CD14-positive monocyte (primary cell): ENCODE measurements around the gene SNAPC4. TPM values are rescaled to one million over a fixed set of nuclear protein-coding genes. Genes with fewer than 3 reads are reported as not detected.

Experiments
- DNase-seq, 3 donors: peaks; one replicate each; pipeline ENCODE4 v3.0.0-alpha.2; 2011 to 2022
- H2AFZ ChIP-seq: 2 replicates; pipeline ENCODE4 v1.6.0; 2012; ENCODE audit warnings: mild to moderate bottlenecking, low read depth, low read length, inconsistent platforms; ENCODE audit not compliant: insufficient read depth, poor library complexity, severe bottlenecking
- H3K27ac ChIP-seq, 2 donors: 1 replicate in 1 of 2; 2 replicates in 1 of 2; pipeline ENCODE4 v1.5.1; 2012 to 2013; ENCODE audit warnings: low read length in 2 of 2, control low read depth in 1 of 2, inconsistent platforms in 1 of 2, low read depth in 1 of 2, mild to moderate bottlenecking in 1 of 2
- H3K27me3 ChIP-seq, 2 donors: one replicate each; pipeline versions ENCODE4 v1.6.0 to v1.6.1; 2011 to 2013; ENCODE audit warnings: low read length in 2 of 2; ENCODE audit not compliant: control insufficient read depth in 2 of 2, insufficient read depth in 2 of 2
- H3K36me3 ChIP-seq, 2 donors: replicated peaks in 1 of 2; 1 replicate in 1 of 2; 2 replicates in 1 of 2; pipeline versions ENCODE4 v1.5.1 to v1.6.1; 2012 to 2013; ENCODE audit warnings: low read length in 2 of 2, control low read depth in 1 of 2, inconsistent platforms in 1 of 2, mild to moderate bottlenecking in 1 of 2; ENCODE audit not compliant: insufficient read depth in 2 of 2, control insufficient read depth in 1 of 2
- H3K4me1 ChIP-seq, 2 donors: 1 replicate in 1 of 2; 2 replicates in 1 of 2; pipeline versions ENCODE4 v1.5.1 to v1.6.1; 2012 to 2013; ENCODE audit warnings: low read length in 2 of 2, control low read depth in 1 of 2, inconsistent platforms in 1 of 2, mild to moderate bottlenecking in 1 of 2, moderate library complexity in 1 of 2; ENCODE audit not compliant: insufficient read depth in 2 of 2, control insufficient read depth in 1 of 2
- H3K4me2 ChIP-seq: replicated peaks from 2 replicates; pipeline ENCODE3; 2012; ENCODE audit warnings: low read length, moderate library complexity, mild to moderate bottlenecking; ENCODE audit not compliant: poor library complexity, severe bottlenecking; ENCODE audit errors: extremely low read depth
- H3K4me3 ChIP-seq, 3 experiments: fragments of 200-600 bp in 1 of 3; sonication (generic) in 1 of 3; replicated peaks in 1 of 3; 1 replicate in 2 of 3; 2 replicates in 1 of 3; pipeline ENCODE4 v1.5.1; 2011 to 2013; ENCODE audit warnings: low read length in 3 of 3, mild to moderate bottlenecking in 3 of 3, control low read depth in 2 of 3, low read depth in 2 of 3, inconsistent platforms in 1 of 3, moderate library complexity in 1 of 3
- H3K79me2 ChIP-seq: 2 replicates; pipeline ENCODE4 v1.6.0; 2012; ENCODE audit warnings: mild to moderate bottlenecking, control low read depth, inconsistent platforms, low read length, moderate library complexity; ENCODE audit not compliant: insufficient read depth
- H3K9ac ChIP-seq: 2 replicates; pipeline ENCODE4 v1.6.0; 2017; ENCODE audit warnings: low read length, mild to moderate bottlenecking; ENCODE audit not compliant: insufficient read depth, poor library complexity, severe bottlenecking
- H3K9me3 ChIP-seq, 2 donors: replicated peaks in 1 of 2; 1 replicate in 1 of 2; 2 replicates in 1 of 2; pipeline versions ENCODE4 v1.5.1 to v1.6.1; 2012 to 2013; ENCODE audit warnings: low read length in 2 of 2, control low read depth in 1 of 2; ENCODE audit not compliant: control insufficient read depth in 1 of 2, insufficient read depth in 1 of 2
- H4K20me1 ChIP-seq: 2 replicates; pipeline ENCODE4 v1.6.0; 2012; ENCODE audit warnings: mild to moderate bottlenecking, low read length, control low read depth, moderate library complexity; ENCODE audit not compliant: insufficient read depth
- H3K27ac Mint-ChIP-seq, 7 donors: one replicate each; pipeline ENCODE4 v1.8.0; 2020; ENCODE audit warnings: mild to moderate bottlenecking in 7 of 7, mixed read lengths in 7 of 7, moderate library complexity in 6 of 7, inconsistent platforms in 2 of 7
- H3K27me3 Mint-ChIP-seq, 3 donors: one replicate each; pipeline ENCODE4 v1.8.0; 2021 to 2022; ENCODE audit warnings: low read depth in 3 of 3, mild to moderate bottlenecking in 3 of 3, mixed read lengths in 3 of 3, moderate library complexity in 3 of 3, inconsistent platforms in 1 of 3
- H3K36me3 Mint-ChIP-seq, 2 donors: one replicate each; pipeline ENCODE4 v1.8.0; 2020; ENCODE audit warnings: mixed read lengths in 2 of 2, inconsistent platforms in 1 of 2, mild to moderate bottlenecking in 1 of 2
- H3K4me1 Mint-ChIP-seq: one replicate; pipeline ENCODE4 v1.8.0; 2020; ENCODE audit warnings: mild to moderate bottlenecking, mixed read lengths
- H3K4me3 Mint-ChIP-seq, 2 donors: one replicate each; pipeline ENCODE4 v1.8.0; 2020; ENCODE audit warnings: mild to moderate bottlenecking in 2 of 2, mixed read lengths in 2 of 2, moderate library complexity in 1 of 2
- H3K9me3 Mint-ChIP-seq, 7 donors: one replicate each; pipeline ENCODE4 v1.8.0; 2020 to 2022; ENCODE audit warnings: mixed read lengths in 7 of 7, mild to moderate bottlenecking in 6 of 7, moderate library complexity in 6 of 7, inconsistent platforms in 2 of 7
- CTCF ChIP-seq: fragments of 200-600 bp; IDR thresholded peaks from one replicate; pipeline ENCODE4 v1.8.0; 2022; ENCODE audit warnings: antibody characterized with exemption, mild to moderate bottlenecking
- WGBS: methylation state at CpG from one replicate; pipeline ENCODE4 v1.1.5; 2013; ENCODE audit warnings: missing lambda C conversion rate; ENCODE audit not compliant: insufficient coverage; 5-methylcytosine and 5-hydroxymethylcytosine counted together
- intact Hi-C, 2 donors: fragments of 100-400 bp; cut with micrococcal nuclease; formaldehyde crosslinking; loops; one replicate each; pipeline versions ENCODE4 v1.15.0 to v1.15.1; 2023
- polyA plus RNA-seq, 3 donors: library from polyadenylated mRNA; depleted of rRNA in 1 of 3; unstranded in 2 of 3; stranded (reverse) in 1 of 3; fragments of 300-500 nt in 2 of 3; fragments of >200 nt in 1 of 3; fragmentation: Illumina TruSeq in 2 of 3; gene quantifications; 1 replicate in 2 of 3; 2 replicates in 1 of 3; pipeline ENCODE4 v1.2.3, GENCODE V29; 2012 to 2021

Gene SNAPC4
- polyA plus RNA-seq, 3 donors: 0.59 to 6.7 (median 1.2) TPM

DNA sequence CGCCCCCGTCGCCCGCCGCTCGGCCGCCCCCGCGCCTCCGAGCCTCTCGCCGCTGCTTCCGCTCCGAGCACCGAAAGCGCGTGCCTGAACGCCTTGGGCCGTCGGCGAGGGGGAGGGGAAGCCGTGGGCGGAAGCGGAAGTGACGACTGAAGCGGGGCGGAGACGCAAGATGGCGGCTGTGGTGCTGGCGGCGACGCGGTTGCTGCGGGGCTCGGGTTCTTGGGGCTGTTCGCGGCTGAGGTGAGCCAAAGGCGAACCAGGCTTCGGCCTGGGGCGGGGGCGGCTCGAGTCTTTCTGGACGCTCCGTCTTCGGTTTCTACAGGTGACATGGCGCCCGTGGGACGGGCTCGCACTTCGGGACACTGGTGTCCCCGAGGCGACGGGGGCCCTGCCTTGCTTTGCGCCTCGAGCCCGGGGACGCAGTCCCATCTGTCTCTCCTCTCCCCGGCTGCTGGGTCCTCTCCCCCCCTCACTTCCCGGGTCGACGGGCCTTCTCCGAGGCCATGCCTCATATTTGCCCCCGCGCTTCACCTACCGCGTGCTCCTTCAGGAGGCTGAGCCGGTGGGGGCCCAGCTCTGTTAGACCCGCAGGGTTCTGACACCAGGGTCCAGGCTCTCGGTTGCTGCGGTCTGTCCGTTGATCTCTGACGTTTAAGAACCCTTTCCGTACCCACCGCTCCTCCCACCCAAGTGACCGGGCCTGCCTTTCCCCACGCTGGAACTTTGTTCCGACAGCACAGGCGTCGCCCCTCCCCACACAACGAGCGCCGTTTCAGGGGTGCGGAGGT, 10.7 kb upstream of the SNAPC4 start, which contains the start of the genes ENTR1 and PMPCA:
Gene ENTR1, minus strand, starts transcription at position 115 of the 788 bp plus-strand sequence. CDS start 217 bp downstream, outside the sequence.
Gene PMPCA, plus strand, starts transcription at position 159 of the 788 bp plus-strand sequence. Its CDS starts 11 bp downstream, at position 170.
- no peak for TF ChIP-seq CTCF
- peaks cover 3% of the 10 kb centered on the region for H4K20me1 ChIP-seq
- peak within 1 kb of the TSS; percentile 74 to 96 for H3K27ac ChIP-seq
- H3K36me3 ChIP-seq: peaks cover 50 to 60% of the 10 kb centered on the region in 2 donors
- no peaks in the 10 kb centered on the region for H3K9me3 ChIP-seq
- peak within 1 kb of the TSS; percentile 83 for H2AFZ ChIP-seq
- Mint-ChIP-seq H3K27ac (peak within 1 kb of the TSS; percentile 91 to 98 (median 95)), H3K4me3 (peak within 1 kb of the TSS; percentile 86 to 91), H3K4me1 (peaks cover 26% of the 10 kb centered on the region), H3K27me3 (peaks cover 0 to 3% (median 0%) of the 10 kb centered on the region in 3 donors), H3K9me3 (peaks cover 0 to 2% (median 0%) of the 10 kb centered on the region in 7 donors), H3K36me3 (peaks cover 44 to 62% of the 10 kb centered on the region in 2 donors)
- peak within 1 kb of the TSS; percentile 91 for H3K4me2 ChIP-seq
- intact Hi-C loops: loop anchor here in 1 of 2 donors (5.0 kb wide), 1 partner anchor 48 kb away; the partner anchor contains the start of gene DNLZ
- no peaks in the 10 kb centered on the region for H3K27me3 ChIP-seq
- under 1% methylated on average over 79 of the region's 83 CpGs for WGBS
- H3K79me2 ChIP-seq: peaks cover 42% of the 10 kb centered on the region
- peak; percentile 89 to 92 (median 91) for DNase-seq
- peak within 1 kb of the TSS; percentile 94 for H3K9ac ChIP-seq
- peaks cover 22 to 25% of the 10 kb centered on the region in 2 donors for H3K4me1 ChIP-seq
- peak within 1 kb of the TSS; percentile 66 to 99 (median 85) for H3K4me3 ChIP-seq
